Epithelial cell of proximal tubule (primary cell): Measurements from ENCODE around the gene DYNC1I1. TPM values are rescaled to one million over a fixed set of nuclear protein-coding genes. Genes with fewer than 3 reads are reported as not detected.

Experiments used
- DNase-seq: peaks from one replicate; pipeline ENCODE4 v3.0.0-alpha.2; 2011; ENCODE audit warnings: low read depth
- H3K4me3 ChIP-seq: 2 replicates; pipeline ENCODE4 v1.5.1; 2011; ENCODE audit warnings: low read depth, mild to moderate bottlenecking, low read length
- total RNA-seq: library from RNA; depleted of rRNA; stranded (reverse); fragments of >200 nt; gene quantifications from 2 replicates; pipeline ENCODE4 v1.2.3, GENCODE V29; 2015
- TF ChIP-seq, protein P1 (sequence below): conservative IDR thresholded peaks from 2 replicates; pipeline ENCODE4 v1.5.1; 2012; ENCODE audit warnings: low read depth, mild to moderate bottlenecking, low read length

The DYNC1I1 gene
- total RNA-seq, 1 donor from 2014 or later: 0.06 TPM

DNA sequence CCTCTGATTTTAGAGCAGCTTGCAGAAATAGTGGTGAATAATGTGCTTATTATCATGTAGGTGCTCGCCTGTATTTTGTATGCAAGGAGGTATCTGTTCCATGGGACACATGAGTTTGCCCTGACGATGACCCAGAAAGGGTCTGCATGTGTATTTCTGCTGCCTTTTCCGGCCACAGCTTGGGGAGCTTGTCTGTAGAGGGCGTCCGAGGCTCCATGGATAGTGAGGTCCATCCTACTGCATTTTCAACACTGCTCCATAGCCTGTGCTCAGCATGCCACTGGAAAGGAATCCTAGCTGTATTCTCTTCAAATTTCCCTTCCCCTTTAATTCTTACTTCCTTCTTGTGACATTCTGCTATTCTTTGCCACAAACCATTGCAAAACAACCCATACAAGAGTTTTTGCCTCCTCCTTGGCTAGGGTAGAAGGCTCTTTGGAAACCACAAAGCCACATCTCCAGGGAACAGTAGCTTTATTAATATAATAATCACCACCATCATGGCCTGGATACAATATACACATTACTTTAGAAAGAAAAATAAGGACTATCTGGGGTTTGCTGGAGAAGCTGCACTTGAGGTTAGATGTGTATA, 127.7 kb downstream of the DYNC1I1 start:
- DNase-seq: no peak
- no peak overlapping the region for H3K4me3 ChIP-seq
- TF ChIP-seq, protein P1, sequence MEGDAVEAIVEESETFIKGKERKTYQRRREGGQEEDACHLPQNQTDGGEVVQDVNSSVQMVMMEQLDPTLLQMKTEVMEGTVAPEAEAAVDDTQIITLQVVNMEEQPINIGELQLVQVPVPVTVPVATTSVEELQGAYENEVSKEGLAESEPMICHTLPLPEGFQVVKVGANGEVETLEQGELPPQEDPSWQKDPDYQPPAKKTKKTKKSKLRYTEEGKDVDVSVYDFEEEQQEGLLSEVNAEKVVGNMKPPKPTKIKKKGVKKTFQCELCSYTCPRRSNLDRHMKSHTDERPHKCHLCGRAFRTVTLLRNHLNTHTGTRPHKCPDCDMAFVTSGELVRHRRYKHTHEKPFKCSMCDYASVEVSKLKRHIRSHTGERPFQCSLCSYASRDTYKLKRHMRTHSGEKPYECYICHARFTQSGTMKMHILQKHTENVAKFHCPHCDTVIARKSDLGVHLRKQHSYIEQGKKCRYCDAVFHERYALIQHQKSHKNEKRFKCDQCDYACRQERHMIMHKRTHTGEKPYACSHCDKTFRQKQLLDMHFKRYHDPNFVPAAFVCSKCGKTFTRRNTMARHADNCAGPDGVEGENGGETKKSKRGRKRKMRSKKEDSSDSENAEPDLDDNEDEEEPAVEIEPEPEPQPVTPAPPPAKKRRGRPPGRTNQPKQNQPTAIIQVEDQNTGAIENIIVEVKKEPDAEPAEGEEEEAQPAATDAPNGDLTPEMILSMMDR: no peak

DNA sequence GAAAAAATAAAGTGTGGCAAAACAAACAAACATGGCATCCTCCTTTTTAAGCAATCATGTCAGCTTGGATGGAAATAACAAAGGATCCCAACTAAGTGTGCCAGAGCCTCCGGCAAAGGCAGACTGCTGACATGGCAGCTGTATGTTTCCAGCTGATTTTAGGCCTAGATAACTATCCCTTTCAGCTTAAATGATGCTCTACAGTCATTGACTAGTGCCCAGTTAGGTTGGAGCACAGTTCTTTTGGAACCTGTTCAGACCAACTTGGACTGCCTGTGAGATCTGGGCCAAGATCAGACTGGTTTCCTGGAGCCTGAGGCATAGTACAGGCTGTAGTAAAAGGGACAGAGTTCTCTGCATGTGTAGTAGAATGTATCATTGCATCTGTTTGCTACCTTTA, 128.7 kb downstream of the DYNC1I1 start:
- TF ChIP-seq, protein P1: no peak
- DNase-seq: no peak
- H3K4me3 ChIP-seq: no peak overlapping the region

DNA sequence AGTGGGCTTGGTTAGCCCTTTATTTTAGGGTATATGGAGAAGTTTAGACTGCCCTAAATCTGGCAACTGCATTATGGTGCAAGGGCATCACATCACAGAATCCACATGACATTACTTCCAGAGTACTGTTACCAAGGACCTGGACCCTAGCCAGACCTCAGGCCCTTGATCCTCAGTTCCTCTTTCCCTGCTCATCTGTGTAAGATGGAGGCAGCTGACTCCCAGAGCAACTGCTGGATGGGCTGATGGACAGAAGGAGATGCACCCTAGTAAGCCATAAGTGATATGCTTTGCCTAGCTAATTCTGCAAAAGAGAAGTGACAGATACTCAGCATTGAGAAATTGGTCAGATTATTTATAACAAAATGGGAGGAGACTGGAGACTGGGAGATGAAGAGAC, 131.7 kb downstream of the DYNC1I1 start:
- no peak overlapping the region for H3K4me3 ChIP-seq
- no peak for DNase-seq
- TF ChIP-seq, protein P1: no peak

DNA sequence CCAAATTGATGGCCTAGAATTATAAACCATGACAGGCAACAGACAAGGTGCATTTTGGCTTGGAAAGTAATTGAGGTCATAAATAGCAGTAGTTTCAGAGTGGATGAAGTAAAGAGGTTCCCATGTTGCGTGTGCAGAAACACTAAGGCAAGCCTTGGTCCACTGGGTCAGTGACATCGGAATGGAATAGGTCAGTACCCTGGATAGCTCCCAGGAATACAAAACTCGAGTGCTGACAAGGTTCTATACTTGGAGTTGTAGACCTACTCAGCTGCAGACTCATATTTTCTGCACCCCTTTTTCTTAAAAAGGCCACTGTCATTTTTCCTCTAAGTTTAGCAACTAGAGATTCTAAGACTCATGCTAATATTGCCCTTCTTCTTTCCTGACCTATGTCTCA, 132.8 kb downstream of the DYNC1I1 start:
- TF ChIP-seq, protein P1: no peak
- no peak for DNase-seq
- H3K4me3 ChIP-seq: no peak overlapping the region

DNA sequence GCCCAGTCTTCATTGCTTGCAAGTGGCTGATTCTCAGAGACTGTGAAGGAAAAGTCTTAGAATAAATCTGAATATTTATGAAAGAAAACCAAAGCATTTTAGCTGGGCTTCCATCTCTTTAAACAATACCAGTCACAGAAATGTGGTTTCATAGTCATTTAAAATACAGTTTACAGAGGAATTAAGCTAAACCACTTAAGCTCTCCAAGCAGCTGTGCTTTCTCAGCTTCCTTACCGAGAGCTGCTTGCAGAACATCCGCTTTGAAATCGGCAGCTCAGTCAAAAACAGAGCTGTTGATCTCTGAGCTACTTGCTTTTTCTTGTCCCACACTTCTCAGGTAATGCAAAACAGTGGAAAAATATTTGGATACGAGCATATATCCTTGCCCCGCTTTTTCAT, 134.5 kb downstream of the DYNC1I1 start:
- no peak overlapping the region for H3K4me3 ChIP-seq
- TF ChIP-seq, protein P1: no peak
- DNase-seq: no peak

DNA sequence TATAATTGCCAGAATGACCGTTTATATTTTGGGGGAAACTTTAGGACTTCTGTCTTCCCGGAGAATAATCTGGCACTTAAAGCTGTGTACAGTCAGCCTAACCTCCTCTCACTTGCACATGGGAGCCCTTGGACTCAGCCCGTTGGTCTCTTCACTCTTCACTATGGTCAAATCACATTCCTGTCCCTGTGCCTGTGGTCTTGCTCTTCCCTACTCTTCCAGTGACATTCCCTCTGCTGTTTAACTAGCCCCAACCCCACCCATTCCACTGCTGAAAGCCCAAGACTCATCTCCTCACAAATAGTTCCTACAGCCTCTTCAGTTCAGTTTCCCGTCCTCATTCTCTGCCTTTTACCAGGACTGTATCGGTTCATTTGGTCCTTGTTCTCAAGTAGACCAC, 135.0 kb downstream of the DYNC1I1 start:
- TF ChIP-seq, protein P1: no peak
- no peak for DNase-seq
- no peak overlapping the region for H3K4me3 ChIP-seq

DNA sequence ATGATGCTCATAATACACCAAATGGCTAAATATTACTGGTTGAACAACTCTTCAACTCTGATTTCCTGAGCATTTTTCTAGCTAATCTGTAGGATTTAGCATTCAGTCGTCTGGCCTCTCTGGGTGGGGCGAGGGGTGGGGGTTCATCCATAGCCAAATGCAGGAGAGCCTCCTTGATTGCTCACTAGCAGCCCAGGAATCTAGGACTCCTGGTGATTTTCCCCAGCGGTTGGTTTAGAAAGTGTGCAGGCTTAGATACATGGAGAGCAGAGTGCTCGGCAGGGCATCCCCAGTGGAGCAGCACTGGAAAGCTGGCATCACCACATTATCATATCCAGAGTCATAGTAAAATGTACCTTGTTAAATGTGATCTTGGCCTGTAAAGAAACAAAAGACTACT, 136.1 kb downstream of the DYNC1I1 start:
- no peak for DNase-seq
- H3K4me3 ChIP-seq: no peak overlapping the region
- TF ChIP-seq, protein P1: no peak
